ENCODE data around the gene ZBTB26.

DNA sequence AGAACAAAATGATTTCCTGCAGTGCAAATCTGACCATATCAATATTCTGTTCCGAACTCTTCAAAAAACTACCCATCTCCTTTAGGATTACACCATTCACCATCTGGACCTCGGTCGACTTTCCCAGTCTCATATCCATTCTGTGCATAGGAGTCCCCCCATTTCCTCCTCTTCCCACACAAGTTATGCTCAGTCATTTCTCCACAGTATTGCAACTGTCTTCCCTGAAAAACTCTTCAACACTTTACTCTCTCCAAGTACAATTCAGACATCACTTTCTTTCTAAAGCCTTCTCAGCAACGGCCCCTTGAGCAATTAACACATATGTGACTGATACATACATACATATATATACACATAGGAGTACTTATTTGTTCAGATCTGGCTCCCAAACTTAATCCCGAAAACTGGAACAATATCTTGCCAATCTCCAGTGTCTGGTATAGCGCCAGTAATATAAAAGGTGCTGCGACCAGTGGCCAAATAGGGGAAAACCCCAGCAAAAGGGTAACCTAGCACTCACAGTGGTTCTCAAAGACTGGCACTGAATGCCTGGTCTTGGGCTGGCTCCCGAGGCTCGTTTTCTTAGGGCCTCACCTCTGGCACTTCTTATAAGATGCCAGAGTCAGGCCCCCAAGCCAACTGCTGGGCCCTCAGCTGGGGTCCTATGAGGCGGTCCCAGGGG lies 629 bp downstream of the ZBTB26 start:
- TF ChIP-seq CTCF (IDR thresholded peaks at IDR 0.05) = no peak
- TF ChIP-seq EP300 (IDR thresholded peaks at IDR 0.05) = no peak
- TF ChIP-seq POLR2A (IDR thresholded peaks at IDR 0.05) = no peak

All from gastroesophageal sphincter (tissue), 3 donors.